Measurements from ENCODE around the gene MEIS2. TPM values are rescaled to one million over a fixed set of nuclear protein-coding genes. Genes with fewer than 3 reads are reported as not detected.

MEIS2 gene
- total and polyA plus RNA-seq, 5 experiments from 2014 or later, result not detected

DNA sequence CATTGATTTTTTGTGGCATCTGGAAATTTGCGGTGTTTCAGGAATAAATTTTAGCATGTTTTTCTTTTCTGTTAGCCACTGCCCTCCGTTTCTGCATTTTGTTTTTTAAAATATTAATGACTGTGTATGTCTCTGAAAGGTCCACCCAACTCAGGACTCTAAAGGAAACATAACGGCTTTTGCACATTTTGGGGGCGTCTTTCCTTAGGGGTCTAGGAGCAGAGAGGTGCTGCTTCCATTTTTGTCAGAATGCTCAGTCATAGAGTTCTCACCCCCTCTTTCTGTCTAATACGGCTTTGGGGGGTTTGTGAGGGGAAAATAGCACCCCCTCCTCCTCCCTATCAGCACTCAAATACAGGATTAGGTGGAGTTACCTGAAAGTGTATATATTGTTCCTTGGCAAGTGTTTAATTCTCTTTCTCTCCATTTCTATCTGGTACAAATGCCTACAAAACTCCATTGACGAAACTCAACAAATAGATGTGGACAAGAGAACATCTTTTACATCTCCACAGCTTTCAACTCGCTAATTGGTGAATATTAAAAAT is 219.4 kb downstream of the MEIS2 start:
- Mint-ChIP-seq H3K36me3 (peaks cover 4 to 13% (median 9%) of the 10 kb centered on the region in 3 donors), H3K4me1 (peaks cover 6 to 31% (median 18%) of the 10 kb centered on the region in 4 donors), H3K4me3 (peak overlapping the region in 2 of 10 donors; percentile 9 to 36), H3K27ac (no peak overlapping the region), H3K27me3 (peaks cover 52 to 98% (median 85%) of the 10 kb centered on the region in 5 donors), H3K9me3 (peaks cover 0 to 13% (median 4%) of the 10 kb centered on the region in 9 donors)
- ATAC-seq (no peak), DNase-seq (no peak)
- POLR2A ChIA-PET, result no interaction called here

- no peak for ATAC-seq
- H3K4me1 Mint-ChIP-seq, result peaks cover 5 to 31% (median 18%) of the 10 kb centered on the region in 4 donors
- no peak for DNase-seq
- peaks cover 2 to 9% (median 7%) of the 10 kb centered on the region in 3 donors for H3K36me3 Mint-ChIP-seq
- H3K4me3 Mint-ChIP-seq, result peak overlapping the region in 2 of 10 donors; percentile 9 to 36
- H3K27ac Mint-ChIP-seq, result peak overlapping the region in 1 of 10 donors; percentile 29
- peaks cover 46 to 98% (median 83%) of the 10 kb centered on the region in 5 donors for H3K27me3 Mint-ChIP-seq
- peaks cover 0 to 10% (median 4%) of the 10 kb centered on the region in 9 donors for H3K9me3 Mint-ChIP-seq
- POLR2A ChIA-PET, result no interaction called here
Observed at GRCh38 chr15:36880224-36880912, 220.0 kb downstream of the MEIS2 start.

- ATAC-seq, result no peak
- peaks cover 5 to 31% (median 18%) of the 10 kb centered on the region in 4 donors for H3K4me1 Mint-ChIP-seq
- H3K36me3 Mint-ChIP-seq, result peaks cover 2 to 8% (median 7%) of the 10 kb centered on the region in 3 donors
- H3K4me3 Mint-ChIP-seq, result peak overlapping the region in 2 of 10 donors; percentile 23 to 49
- POLR2A ChIA-PET, result no interaction called here
- H3K27me3 Mint-ChIP-seq, result peaks cover 39 to 97% (median 81%) of the 10 kb centered on the region in 5 donors
- DNase-seq, result no peak
- peaks cover 0 to 10% (median 2%) of the 10 kb centered on the region in 9 donors for H3K9me3 Mint-ChIP-seq
- H3K27ac Mint-ChIP-seq, result no peak overlapping the region
Observed at GRCh38 chr15:36879568-36880222, 220.7 kb downstream of the MEIS2 start.

GRCh38 chr15:36878684-36879262 is 221.6 kb downstream of the MEIS2 start:
- Mint-ChIP-seq H3K27ac (no peak overlapping the region), H3K27me3 (peaks cover 31 to 91% (median 72%) of the 10 kb centered on the region in 5 donors), H3K4me1 (peaks cover 4 to 24% (median 13%) of the 10 kb centered on the region in 4 donors), H3K36me3 (peaks cover 0 to 8% (median 0%) of the 10 kb centered on the region in 3 donors), H3K4me3 (peak overlapping the region in 7 of 10 donors; percentile 7 to 63 (median 49)), H3K9me3 (peaks cover 0 to 10% (median 2%) of the 10 kb centered on the region in 9 donors)
- ATAC-seq, result no peak
- POLR2A ChIA-PET, result no interaction called here
- no peak for DNase-seq

DNA sequence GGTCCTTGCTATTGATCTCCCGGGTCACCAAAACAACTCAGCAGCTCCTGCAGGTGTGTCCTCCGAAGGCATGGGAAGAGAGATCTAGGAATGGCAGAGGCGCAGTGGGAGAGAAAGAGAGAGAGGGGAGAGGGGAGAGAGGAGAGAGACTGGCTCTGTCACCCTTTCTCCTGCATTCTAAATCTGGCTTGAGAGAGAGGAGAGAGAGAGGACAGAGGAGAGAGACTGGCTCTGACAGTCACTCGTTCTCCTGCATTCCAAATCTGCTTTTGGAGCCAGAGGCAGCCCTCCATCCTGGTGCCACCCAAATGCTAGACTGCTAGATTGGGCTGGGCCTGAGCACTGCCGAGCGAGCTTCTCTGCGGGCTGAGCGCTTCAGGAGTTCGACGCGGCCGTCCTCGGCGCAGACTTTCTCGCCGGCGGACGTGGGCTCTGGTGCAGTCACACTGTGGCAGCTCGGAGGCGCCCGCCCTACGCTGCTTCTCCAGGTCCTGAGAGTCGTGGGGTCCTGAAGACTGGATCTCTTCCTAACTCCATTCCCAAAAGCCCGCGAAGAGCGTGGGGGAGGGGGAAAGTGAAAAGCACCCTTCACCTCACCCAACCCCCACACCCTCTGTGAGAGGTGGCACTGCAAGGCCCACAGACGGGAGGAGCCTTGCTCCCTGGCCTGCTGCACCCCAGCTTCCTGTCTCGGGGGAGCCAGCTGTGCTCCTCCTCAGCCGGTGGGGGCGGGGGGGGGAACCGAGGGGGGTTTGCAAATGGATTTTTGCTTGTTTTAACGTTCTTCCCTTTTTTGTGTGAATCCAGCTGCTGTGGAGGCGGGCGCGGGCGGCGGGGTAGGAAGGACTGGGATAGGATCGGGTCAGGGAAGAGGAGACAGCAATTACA is 222.3 kb downstream of the MEIS2 start:
- peaks cover 0 to 8% (median 0%) of the 10 kb centered on the region in 3 donors for H3K36me3 Mint-ChIP-seq
- POLR2A ChIA-PET, result no interaction called here
- H3K27ac Mint-ChIP-seq, result no peak overlapping the region
- peaks cover 0 to 7% (median 3%) of the 10 kb centered on the region in 9 donors for H3K9me3 Mint-ChIP-seq
- DNase-seq, result peak in 1 of 10 donors; percentile 11
- peak in 1 of 2 donors; percentile 53 for ATAC-seq
- H3K27me3 Mint-ChIP-seq, result peaks cover 30 to 91% (median 70%) of the 10 kb centered on the region in 5 donors
- peaks cover 4 to 24% (median 10%) of the 10 kb centered on the region in 4 donors for H3K4me1 Mint-ChIP-seq
- peak overlapping the region in 9 of 10 donors; percentile 6 to 63 (median 51) for H3K4me3 Mint-ChIP-seq

- H3K4me1 Mint-ChIP-seq, result peaks cover 4 to 24% (median 10%) of the 10 kb centered on the region in 4 donors
- peaks cover 25 to 85% (median 64%) of the 10 kb centered on the region in 5 donors for H3K27me3 Mint-ChIP-seq
- H3K27ac Mint-ChIP-seq, result no peak overlapping the region
- no peak for ATAC-seq
- H3K9me3 Mint-ChIP-seq, result peaks cover 0 to 6% (median 3%) of the 10 kb centered on the region in 9 donors
- POLR2A ChIA-PET, result no interaction called here
- H3K36me3 Mint-ChIP-seq, result peaks cover 0 to 8% (median 0%) of the 10 kb centered on the region in 3 donors
- DNase-seq, result no peak
- H3K4me3 Mint-ChIP-seq, result peak overlapping the region in 9 of 10 donors; percentile 6 to 66 (median 49)
Observed at GRCh38 chr15:36877294-36877693, 223.1 kb downstream of the MEIS2 start.

DNA sequence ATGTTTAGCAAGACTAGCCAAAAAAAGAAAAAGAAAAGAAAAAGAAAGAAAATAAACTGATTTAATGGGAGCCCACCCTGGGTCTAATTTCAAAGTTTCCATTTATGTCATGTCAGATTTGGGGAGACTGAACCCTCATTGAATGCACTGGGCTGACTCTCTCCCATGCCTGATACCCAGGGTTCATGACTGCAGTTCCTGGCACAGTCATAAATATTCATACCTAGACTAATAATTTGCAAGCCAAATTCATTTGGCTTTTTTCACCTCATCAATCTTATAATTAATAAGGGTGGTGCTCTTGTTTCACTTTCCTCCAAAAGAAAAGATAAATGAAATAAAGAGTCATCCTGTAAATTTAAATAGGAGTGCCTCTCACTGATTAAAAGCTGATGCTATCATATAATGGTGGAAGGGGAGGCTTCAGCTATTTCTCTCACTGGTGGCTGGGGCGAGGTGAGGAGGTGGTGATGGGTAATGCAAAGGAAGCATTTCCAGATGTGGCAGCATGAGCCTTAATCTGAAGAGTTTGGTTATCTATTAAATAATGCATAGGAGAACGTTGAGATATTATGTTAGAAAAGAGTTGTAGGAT is 224.5 kb downstream of the MEIS2 start:
- DNase-seq (no peak), ATAC-seq (no peak)
- H3K9me3 Mint-ChIP-seq, result peaks cover 0 to 3% (median under 1%) of the 10 kb centered on the region in 9 donors
- peaks cover 0 to 8% (median 0%) of the 10 kb centered on the region in 3 donors for H3K36me3 Mint-ChIP-seq
- no peak overlapping the region for H3K4me3 Mint-ChIP-seq
- H3K4me1 Mint-ChIP-seq, result peaks cover 4 to 24% (median 10%) of the 10 kb centered on the region in 4 donors
- H3K27ac Mint-ChIP-seq, result no peak overlapping the region
- peaks cover 19 to 70% (median 51%) of the 10 kb centered on the region in 5 donors for H3K27me3 Mint-ChIP-seq
- POLR2A ChIA-PET, result no interaction called here

DNA sequence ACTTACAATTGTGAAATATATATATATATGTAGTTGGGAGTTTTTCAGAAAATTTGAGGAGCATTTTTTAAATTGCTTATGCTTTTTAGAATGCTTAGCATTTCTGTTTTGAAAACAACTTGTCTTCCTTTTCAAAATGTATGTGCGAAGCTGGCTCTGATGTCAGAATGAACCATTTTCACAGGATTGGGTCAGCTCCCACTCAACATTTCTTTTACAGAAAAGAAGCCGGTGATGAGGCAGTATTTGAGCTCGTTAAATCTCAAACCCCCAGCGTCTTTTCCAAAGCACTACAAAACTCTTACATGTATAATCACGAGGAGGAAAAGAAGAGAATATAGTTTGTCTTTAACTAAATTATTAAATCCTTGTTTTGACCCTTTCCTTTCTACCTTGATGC is 225.4 kb downstream of the MEIS2 start:
- Mint-ChIP-seq H3K27me3 (peaks cover 19 to 61% (median 46%) of the 10 kb centered on the region in 5 donors), H3K27ac (no peak overlapping the region), H3K9me3 (peaks cover 0 to 3% (median 0%) of the 10 kb centered on the region in 9 donors), H3K4me1 (peaks cover 4 to 24% (median 10%) of the 10 kb centered on the region in 4 donors), H3K36me3 (peaks cover 0 to 8% (median 0%) of the 10 kb centered on the region in 3 donors), H3K4me3 (no peak overlapping the region)
- no peak for ATAC-seq
- DNase-seq, result no peak
- POLR2A ChIA-PET, result no interaction called here

DNA sequence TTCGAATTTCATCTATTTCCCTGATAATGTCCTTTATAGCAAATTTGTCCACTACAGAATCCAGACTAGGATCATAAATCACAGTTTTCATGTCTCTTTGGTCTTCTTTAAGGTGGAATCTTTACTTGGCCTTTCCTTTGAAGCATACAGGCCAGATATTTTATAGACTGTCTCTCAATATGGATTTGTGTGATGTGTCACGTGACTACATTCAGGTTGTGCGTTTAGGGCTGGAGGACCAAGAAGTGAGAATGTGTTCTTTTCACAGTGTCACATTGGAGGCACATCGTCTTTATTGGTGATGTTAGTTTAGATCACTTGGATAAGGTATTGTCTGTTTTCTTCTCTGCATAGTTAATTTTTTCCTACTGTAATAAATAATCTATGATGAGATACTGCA is 232.9 kb downstream of the MEIS2 start:
- DNase-seq (no peak), ATAC-seq (no peak)
- Mint-ChIP-seq H3K27ac (no peak overlapping the region), H3K27me3 (peaks cover 0 to 5% (median 2%) of the 10 kb centered on the region in 5 donors), H3K9me3 (peaks cover 0 to 4% (median 0%) of the 10 kb centered on the region in 9 donors), H3K4me3 (no peak overlapping the region), H3K4me1 (no peaks in the 10 kb centered on the region), H3K36me3 (no peaks in the 10 kb centered on the region)
- POLR2A ChIA-PET, result no interaction called here

DNA sequence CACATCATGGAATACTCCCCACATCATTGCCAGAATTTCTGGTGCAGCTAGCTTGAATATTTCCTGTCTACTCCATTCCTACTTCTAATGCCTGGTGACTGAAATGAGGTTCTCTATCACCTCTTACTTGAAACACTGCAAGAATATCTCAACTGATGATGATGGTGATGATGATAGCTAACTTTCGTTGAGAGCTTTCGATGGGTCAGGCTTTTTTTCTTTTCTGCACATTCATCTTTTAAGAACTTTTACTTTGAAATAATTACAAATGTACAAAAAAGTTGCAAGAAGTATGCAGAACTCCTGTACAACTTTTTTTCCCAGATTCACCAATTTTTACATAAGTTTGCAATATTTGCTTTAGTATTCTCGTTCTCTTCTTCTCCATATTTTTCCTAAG is 233.5 kb downstream of the MEIS2 start:
- ATAC-seq, result no peak
- no peak for DNase-seq
- no peaks in the 10 kb centered on the region for H3K4me1 Mint-ChIP-seq
- no peak overlapping the region for H3K4me3 Mint-ChIP-seq
- POLR2A ChIA-PET, result no interaction called here
- no peak overlapping the region for H3K27ac Mint-ChIP-seq
- H3K36me3 Mint-ChIP-seq, result no peaks in the 10 kb centered on the region
- H3K27me3 Mint-ChIP-seq, result peaks cover 0 to 5% (median 3%) of the 10 kb centered on the region in 5 donors
- peaks cover 0 to 4% (median 0%) of the 10 kb centered on the region in 9 donors for H3K9me3 Mint-ChIP-seq

DNA sequence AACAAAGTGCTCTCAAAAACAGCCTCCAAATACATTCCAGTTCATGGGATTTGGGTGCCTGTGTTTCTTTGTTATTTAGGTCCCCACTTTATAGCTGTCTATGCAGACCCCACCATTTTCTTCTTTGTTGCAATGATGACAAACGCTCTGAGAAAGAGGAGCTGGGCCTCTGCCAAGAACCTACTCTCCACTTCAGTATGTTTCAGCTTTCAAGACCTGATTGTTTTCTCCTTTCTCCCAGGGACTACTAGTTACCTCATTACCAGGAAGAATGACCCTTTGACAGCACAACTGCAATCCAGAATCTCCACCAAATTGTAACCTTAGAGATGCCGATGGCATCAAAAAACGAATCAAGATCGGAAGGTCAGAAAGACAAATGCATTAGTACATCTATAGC is 236.8 kb downstream of the MEIS2 start:
- DNase-seq (no peak), ATAC-seq (no peak)
- Mint-ChIP-seq H3K9me3 (peaks cover 0 to 4% (median 0%) of the 10 kb centered on the region in 9 donors), H3K4me3 (no peak overlapping the region), H3K27me3 (peaks cover 4 to 15% (median 8%) of the 10 kb centered on the region in 5 donors), H3K4me1 (no peaks in the 10 kb centered on the region), H3K27ac (no peak overlapping the region), H3K36me3 (peaks cover 0 to 4% (median 0%) of the 10 kb centered on the region in 3 donors)
- POLR2A ChIA-PET, result no interaction called here
